ENCODE results near the gene ING2.

ING2 gene

DNA sequence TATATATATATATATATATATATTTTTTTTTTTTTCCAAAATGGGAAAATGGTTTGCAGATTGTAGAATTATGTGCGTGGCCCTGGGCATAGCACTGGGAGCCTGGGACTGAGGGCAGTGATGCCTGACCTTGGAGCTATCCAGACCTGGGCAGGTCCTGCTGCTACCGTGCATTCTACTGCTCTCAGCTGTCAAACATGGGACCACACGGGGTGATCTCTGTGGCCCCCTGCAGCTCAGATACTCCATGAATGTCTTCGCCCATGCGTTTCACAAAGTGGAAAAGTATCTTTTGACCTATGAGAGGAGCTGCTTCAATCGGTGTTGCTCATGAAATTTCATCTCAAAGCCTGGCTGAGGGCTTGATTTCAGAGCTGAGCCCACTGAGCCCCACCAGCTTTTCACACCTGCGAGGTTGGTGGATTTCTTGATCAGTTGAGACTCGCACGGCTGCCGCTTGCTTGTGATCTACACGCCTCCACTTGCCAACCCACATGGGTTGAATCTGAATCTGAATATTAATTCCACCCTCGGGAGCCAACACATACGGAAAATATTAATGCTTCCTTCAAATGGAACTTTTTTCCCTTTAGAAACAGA, 35.7 kb downstream of the ING2 start:
- TF ChIP-seq, protein P1, sequence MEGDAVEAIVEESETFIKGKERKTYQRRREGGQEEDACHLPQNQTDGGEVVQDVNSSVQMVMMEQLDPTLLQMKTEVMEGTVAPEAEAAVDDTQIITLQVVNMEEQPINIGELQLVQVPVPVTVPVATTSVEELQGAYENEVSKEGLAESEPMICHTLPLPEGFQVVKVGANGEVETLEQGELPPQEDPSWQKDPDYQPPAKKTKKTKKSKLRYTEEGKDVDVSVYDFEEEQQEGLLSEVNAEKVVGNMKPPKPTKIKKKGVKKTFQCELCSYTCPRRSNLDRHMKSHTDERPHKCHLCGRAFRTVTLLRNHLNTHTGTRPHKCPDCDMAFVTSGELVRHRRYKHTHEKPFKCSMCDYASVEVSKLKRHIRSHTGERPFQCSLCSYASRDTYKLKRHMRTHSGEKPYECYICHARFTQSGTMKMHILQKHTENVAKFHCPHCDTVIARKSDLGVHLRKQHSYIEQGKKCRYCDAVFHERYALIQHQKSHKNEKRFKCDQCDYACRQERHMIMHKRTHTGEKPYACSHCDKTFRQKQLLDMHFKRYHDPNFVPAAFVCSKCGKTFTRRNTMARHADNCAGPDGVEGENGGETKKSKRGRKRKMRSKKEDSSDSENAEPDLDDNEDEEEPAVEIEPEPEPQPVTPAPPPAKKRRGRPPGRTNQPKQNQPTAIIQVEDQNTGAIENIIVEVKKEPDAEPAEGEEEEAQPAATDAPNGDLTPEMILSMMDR (IDR thresholded peaks at IDR 0.05; ENCODE audit: insufficient read depth, low read depth, low read length, missing control alignments), result no peak
- H3K4me3 ChIP-seq (ENCODE audit: low read length), result no peak overlapping the region

DNA sequence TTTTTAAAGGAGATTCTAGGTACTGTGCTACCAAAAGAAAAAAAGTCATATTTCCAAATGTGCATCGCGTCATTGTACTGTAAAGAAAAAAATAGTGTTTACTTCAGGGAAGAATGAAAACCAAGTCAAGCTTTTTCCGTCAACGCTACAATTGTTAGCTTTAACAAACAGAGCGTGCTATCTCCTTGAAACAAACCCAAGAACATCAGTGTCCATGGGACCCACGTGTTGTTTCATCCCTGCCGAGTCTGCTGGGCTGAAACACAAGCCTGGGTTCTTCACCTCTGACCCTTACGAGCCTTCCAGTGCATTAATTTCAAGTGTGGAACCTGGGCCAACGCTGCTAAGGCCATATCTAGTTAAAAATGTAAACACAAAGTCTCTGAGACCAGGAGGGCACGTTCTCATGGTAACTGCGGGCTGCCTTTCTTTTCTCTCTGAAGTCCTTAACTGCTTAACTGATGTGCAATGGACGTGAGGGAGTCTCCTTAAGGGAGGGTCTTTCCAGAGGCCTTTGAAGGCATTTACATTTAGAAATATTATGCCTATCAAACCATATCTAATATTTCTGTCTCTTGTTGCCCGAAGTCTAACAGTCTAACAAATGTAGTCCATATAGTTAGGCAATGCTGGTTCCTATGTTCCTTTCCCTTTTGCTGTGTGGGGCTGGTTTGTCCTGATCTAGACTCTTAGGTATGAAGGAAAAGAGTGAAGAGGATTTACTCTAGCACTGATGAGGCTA, 36.3 kb downstream of the ING2 start:
- no peak overlapping the region for H3K4me3 ChIP-seq (ENCODE audit: low read length)
- no peak for DNase-seq (ENCODE audit: low read depth)
- TF ChIP-seq, protein P1 (IDR thresholded peaks at IDR 0.05; ENCODE audit: insufficient read depth, low read depth, low read length, missing control alignments), result no peak

More for the DNA sequence above, 35.7 kb downstream of the ING2 start:
- DNase-seq (ENCODE audit: low read depth), result peak; percentile 53

DNA sequence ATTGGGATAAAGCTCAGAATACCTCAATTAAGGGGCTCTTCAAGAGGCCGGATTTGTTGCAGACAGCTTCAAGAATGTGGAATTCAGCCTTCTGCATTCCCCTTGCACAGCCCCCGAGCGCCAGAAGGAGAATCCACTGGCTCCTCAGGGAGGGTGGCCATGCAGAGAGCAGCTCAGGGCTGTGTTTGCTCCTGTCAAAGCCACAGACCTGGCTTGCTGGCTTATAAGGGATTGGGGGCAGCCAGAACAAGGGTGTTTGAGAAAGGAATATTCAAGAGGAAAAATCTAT, 36.8 kb downstream of the ING2 start:
- TF ChIP-seq, protein P1 (IDR thresholded peaks at IDR 0.05; ENCODE audit: insufficient read depth, low read depth, low read length, missing control alignments), result no peak
- DNase-seq (ENCODE audit: low read depth), result no peak
- H3K4me3 ChIP-seq (ENCODE audit: low read length), result no peak overlapping the region

DNA sequence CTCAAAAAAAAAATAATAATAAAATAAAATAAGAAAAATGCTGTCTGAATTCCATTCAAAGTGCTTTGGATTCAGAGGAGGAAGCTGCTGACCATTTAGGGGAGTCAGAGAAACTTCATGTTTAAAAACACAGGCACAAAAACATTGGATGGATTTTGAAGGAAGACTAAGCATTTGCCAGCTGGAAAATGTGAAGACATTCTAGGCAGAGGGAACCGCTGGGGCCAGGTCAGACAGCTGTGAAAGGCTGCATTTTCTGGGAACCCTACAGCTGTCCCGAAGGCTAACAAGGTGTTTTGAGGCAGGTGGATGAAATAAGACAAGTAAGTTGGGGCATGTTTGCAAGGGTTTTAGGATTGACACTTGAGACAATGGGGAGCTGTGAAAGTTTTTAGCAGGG, 38.6 kb downstream of the ING2 start:
- no peak for DNase-seq (ENCODE audit: low read depth)
- TF ChIP-seq, protein P1 (IDR thresholded peaks at IDR 0.05; ENCODE audit: insufficient read depth, low read depth, low read length, missing control alignments), result no peak
- no peak overlapping the region for H3K4me3 ChIP-seq (ENCODE audit: low read length)

DNA sequence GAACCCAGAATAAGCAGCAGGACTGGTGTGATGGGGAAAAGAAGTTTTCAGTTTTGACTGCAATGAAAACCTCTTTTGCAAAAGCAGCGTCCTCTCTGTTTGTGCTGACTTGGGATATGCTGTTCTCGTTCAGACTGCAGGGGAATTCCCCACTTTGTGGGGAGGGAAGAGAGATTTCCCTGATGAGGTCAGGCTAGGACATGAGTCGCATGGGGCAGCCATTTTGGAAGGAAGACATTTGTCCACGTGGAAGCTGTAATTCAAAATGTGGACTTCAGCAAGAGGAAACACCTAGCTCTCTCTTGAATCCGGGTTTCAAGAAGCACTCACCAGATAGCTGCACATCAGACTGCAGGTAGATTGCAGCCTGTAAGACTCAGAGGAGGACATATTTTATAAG, 39.3 kb downstream of the ING2 start:
- TF ChIP-seq, protein P1 (IDR thresholded peaks at IDR 0.05; ENCODE audit: insufficient read depth, low read depth, low read length, missing control alignments), result no peak
- DNase-seq (ENCODE audit: low read depth), result peak; percentile 19
- H3K4me3 ChIP-seq (ENCODE audit: low read length), result no peak overlapping the region

DNA sequence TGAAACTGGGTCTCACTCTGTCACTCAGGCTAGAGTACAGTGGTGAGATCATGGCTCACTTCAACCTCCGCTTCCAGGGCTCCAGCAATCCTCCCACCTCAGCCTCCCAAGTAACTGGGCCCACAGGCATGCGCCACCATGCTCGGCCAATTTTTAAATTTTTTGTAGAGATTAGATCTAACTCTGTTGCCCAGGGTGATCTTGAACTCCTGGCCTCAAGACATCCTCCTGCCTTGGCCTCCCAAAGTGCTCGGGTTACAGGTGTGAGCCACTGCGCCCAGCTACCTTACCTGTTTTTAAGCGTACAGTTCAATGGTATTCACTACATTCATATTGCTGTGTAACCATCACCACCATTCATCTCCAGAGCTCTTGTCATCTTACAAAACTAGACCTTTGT, 41.5 kb downstream of the ING2 start:
- H3K4me3 ChIP-seq (ENCODE audit: low read length), result no peak overlapping the region
- no peak for DNase-seq (ENCODE audit: low read depth)
- TF ChIP-seq, protein P1 (IDR thresholded peaks at IDR 0.05; ENCODE audit: insufficient read depth, low read depth, low read length, missing control alignments), result no peak

DNA sequence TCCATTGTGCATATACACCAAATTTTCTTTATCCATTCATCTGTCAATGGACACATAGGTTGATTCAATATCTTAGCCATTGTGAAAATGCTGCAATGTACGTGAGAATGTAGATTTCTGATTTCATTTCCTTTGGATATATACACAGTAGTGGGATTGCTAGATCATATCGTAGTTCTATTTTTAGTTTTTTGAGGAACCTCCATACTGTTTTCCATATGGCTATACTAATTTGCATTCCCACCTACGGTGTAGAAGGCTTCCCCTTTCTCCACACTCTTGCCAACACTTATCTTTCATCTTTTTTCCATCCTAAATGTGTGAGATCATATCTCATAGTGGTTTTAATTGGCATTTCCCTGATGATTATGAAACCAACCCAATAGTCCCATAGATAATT, 43.4 kb downstream of the ING2 start:
- TF ChIP-seq, protein P1 (IDR thresholded peaks at IDR 0.05; ENCODE audit: insufficient read depth, low read depth, low read length, missing control alignments), result no peak
- H3K4me3 ChIP-seq (ENCODE audit: low read length), result no peak overlapping the region
- no peak for DNase-seq (ENCODE audit: low read depth)
